ENCODE data around the gene ACP2. TPM values are rescaled to one million over a fixed set of nuclear protein-coding genes. Genes with fewer than 3 reads are reported as not detected.

The ACP2 gene
- total and polyA plus RNA-seq, 9 of the 15 experiments (the other 6 are each of a cell fraction or from before 2014, with no cell fraction given), result 1.9 to 20.0 (median 11.6) TPM

GRCh38 chr11:47270331-47271271 lies 22.0 kb upstream of the ACP2 start (continued):
- TF ChIP-seq HMBOX1 (IDR thresholded peaks at IDR 0.05), result peak; percentile 54; the same call in 1 of the 2 replicates
- TF ChIP-seq MAFK (IDR thresholded peaks at IDR 0.05; ENCODE audit: low read length), result peak; percentile 40; the same call in 1 of the 2 replicates
- TF ChIP-seq CCNT2 (IDR thresholded peaks at IDR 0.05; ENCODE audit: borderline replicate concordance, extremely low read depth, insufficient read length, low read depth, low read length), result no peak
- no peak for TF ChIP-seq ATF6 (CRISPR knock-in tag; IDR thresholded peaks at IDR 0.05)
- TF ChIP-seq KDM2B (CRISPR knock-in tag; IDR thresholded peaks at IDR 0.05), result no peak
- TF ChIP-seq TBL1XR1 (IDR thresholded peaks at IDR 0.05; ENCODE audit: low read length in 2 of 2), result peak in 1 of 2 experiments; percentile 47; a peak in 1 of 4 replicates
- no peak for TF ChIP-seq THRA (IDR thresholded peaks at IDR 0.05)
- TF ChIP-seq HNRNPH1 (optimal IDR thresholded peaks at IDR 0.05; ENCODE audit: low read depth, low read length), result no peak
- TF ChIP-seq MTA1 (IDR thresholded peaks at IDR 0.05; ENCODE audit: borderline replicate concordance), result no peak
- TF ChIP-seq TEAD4 (IDR thresholded peaks at IDR 0.05; ENCODE audit: low read length), result 0 out of 2 replicates have a peak, but pooled peaks have one; percentile 38
- TF ChIP-seq TEAD4 (CRISPR knock-in tag; IDR thresholded peaks at IDR 0.05; ENCODE audit: borderline replicate concordance), result no peak
- TF ChIP-seq CHD1 (IDR thresholded peaks at IDR 0.05; ENCODE audit: low read length), result peak; percentile 50
- no peak for TF ChIP-seq SRSF3 (IDR thresholded peaks at IDR 0.05; ENCODE audit: insufficient read depth, low read length)
- 0 out of 2 replicates have a peak, but pooled peaks have one; percentile 23 for TF ChIP-seq MTA3 (IDR thresholded peaks at IDR 0.05; ENCODE audit: borderline replicate concordance)
- TF ChIP-seq ZNF444 (CRISPR knock-in tag; IDR thresholded peaks at IDR 0.05), result no peak
- no peak for TF ChIP-seq SMARCE1 (IDR thresholded peaks at IDR 0.05)
- TF ChIP-seq JUND (IDR thresholded peaks at IDR 0.05; ENCODE audit: borderline replicate concordance, low read depth, low read length), result peak; percentile 22; the same call in 1 of the 2 replicates
- peak; percentile 17; the same call in 1 of the 3 replicates for TF ChIP-seq JUND (tag; IDR thresholded peaks at IDR 0.05; ENCODE audit: borderline replicate concordance, low read depth, low read length)
- peak; percentile 82 for TF ChIP-seq LCOR (CRISPR knock-in tag; IDR thresholded peaks at IDR 0.05)
- 0 out of 4 replicates have a peak, but pooled peaks of 1 of the 2 experiments have one; percentile 18 for TF ChIP-seq MAZ (CRISPR knock-in tag; conservative IDR thresholded peaks at IDR 0.05 in 1 of 2, IDR thresholded peaks at IDR 0.05 in 1 of 2)
- no peak for TF ChIP-seq ZNF695 (CRISPR knock-in tag; IDR thresholded peaks at IDR 0.05)
- no peak for TF ChIP-seq SLC30A9 (CRISPR knock-in tag; IDR thresholded peaks at IDR 0.05)

Measured in K562 (cell line).